A549 treated with DMSO at 1 μM for 4 hours (cell line): ENCODE results near the gene ADSS2. TPM values are rescaled to one million over a fixed set of nuclear protein-coding genes. Genes with fewer than 3 reads are reported as not detected.

Experiments used
- total RNA-seq: library from RNA; stranded (reverse); fragments of 200-300 nt; extraction: Qiagen RNA extraction; gene quantifications from 5 replicates; pipeline ENCODE4 v1.2.3, GENCODE V29; 2022; ENCODE audit warnings: low read depth

ADSS2 gene
- 45.3 to 57.7 TPM (median 49.9 TPM) in 5 replicates for total RNA-seq

DNA sequence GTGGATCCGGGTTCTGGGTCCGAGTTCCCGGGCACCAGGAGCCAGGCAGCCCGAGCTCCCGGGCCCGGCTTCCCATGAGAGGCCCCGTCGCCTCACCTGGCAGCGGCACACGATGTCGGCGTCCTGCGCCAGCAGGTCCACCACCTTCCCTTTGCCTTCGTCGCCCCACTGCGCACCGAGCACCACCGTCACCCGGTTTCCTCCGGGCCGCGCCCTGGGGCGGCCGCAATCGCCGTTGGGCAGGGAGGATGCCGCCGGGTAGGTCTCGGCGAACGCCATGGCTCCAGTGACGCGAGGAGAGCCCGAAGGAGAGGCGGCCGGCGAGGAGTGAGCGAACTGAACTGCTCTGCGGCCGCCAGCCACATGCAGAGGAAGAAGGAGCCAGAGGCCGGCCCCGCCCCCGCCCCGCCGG lies at the start of gene ADSS2:
ADSS2 (minus strand) TSS at position 371 of the 412 bp plus-strand sequence; CDS start at position 279, 92 bp downstream.

DNA sequence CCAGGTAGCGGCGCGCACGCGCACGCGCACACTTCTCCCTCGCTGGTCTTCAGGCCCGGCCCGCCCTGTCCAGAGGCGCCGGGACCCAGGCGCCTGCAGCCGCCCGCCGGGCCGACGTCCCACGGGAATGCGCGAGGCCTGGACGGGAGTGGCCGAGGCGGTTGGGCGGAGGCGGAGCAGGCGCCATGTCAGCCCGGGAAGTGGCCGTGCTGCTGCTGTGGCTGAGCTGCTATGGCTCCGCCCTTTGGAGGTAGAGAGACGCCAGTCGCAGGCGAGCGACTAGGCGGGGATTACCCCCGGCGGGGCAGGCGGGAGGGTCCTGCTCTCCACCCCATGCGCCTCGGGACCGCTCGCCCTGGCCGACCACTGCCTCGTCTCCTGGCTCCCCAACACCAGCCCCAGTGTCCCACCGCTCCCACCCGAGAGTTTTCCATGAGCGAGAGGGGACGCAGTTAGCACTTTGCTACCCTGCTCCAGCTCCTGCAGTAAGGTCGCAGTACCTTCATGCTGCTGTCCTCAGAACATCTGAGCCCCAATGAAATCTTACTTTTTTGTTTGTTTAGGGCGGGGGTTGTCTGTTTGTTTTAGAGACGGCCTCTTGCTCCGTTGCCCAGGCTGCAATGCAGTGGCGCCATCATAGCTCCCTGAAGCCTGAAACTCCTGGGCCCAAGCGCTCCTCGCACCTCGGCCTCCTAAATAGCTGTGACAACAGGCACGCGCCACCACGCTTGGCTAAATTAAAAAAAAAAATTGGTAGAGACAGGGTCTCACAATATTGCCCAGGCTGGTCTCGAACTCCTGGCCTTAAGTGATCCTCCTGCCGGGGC lies 9.7 kb upstream of the ADSS2 start, which contains the start of gene CATSPERE:
CATSPERE (plus strand) TSS at position 29 of the 827 bp plus-strand sequence; CDS start at position 186, 157 bp downstream.

Other genes starting within 250 kb of the ADSS2 start
- 0.05 to 0.23 TPM (median 0.09 TPM) in 4 of 5 replicates, not detected in the other for gene CATSPERE, start 9.4 kb upstream of the ADSS2 start, total RNA-seq
- gene DESI2, start 201.2 kb upstream of the ADSS2 start, total RNA-seq = 30.0 to 37.6 TPM (median 33.7 TPM) in 5 replicates